Measurements from ENCODE around the gene CLDN6.

Gene CLDN6

GRCh38 chr16:3029491-3030221 is 11.7 kb upstream of the CLDN6 start:
- no peak for DNase-seq (ENCODE audit: extremely low read depth in 1 of 2, low read depth in 1 of 2)

GRCh38 chr16:3028716-3029319 is 10.8 kb upstream of the CLDN6 start:
- no peak for DNase-seq (ENCODE audit: extremely low read depth in 1 of 2, low read depth in 1 of 2)

GRCh38 chr16:3027983-3028715 is 10.2 kb upstream of the CLDN6 start:
- peak; percentile 75 to 80 for DNase-seq (ENCODE audit: extremely low read depth in 1 of 2, low read depth in 1 of 2)

GRCh38 chr16:3027489-3027795 is 9.5 kb upstream of the CLDN6 start:
- DNase-seq (ENCODE audit: extremely low read depth in 1 of 2, low read depth in 1 of 2): no peak

GRCh38 chr16:3026609-3027488 is 8.9 kb upstream of the CLDN6 start:
- DNase-seq (ENCODE audit: extremely low read depth in 1 of 2, low read depth in 1 of 2): no peak

- DNase-seq (ENCODE audit: extremely low read depth in 1 of 2, low read depth in 1 of 2): no peak
Observed at GRCh38 chr16:3026003-3026378, 8.0 kb upstream of the CLDN6 start.

GRCh38 chr16:3025032-3026002 is 7.3 kb upstream of the CLDN6 start:
- DNase-seq (ENCODE audit: extremely low read depth in 1 of 2, low read depth in 1 of 2): no peak

- DNase-seq (ENCODE audit: extremely low read depth in 1 of 2, low read depth in 1 of 2): peak; percentile 85 to 95
Observed at GRCh38 chr16:3023669-3024478, 5.9 kb upstream of the CLDN6 start, which contains the start of the genes HCFC1R1 and THOC6. Gene HCFC1R1 (minus strand): TSS chr16:3023942. CDS start chr16:3023941, 1 bp downstream. Gene THOC6 (plus strand): TSS chr16:3024035. CDS start chr16:3024327, 292 bp downstream.

GRCh38 chr16:3023415-3023668 is 5.4 kb upstream of the CLDN6 start:
- DNase-seq (ENCODE audit: extremely low read depth in 1 of 2, low read depth in 1 of 2): no peak

GRCh38 chr16:3022684-3023414 is 4.9 kb upstream of the CLDN6 start:
- DNase-seq (ENCODE audit: extremely low read depth in 1 of 2, low read depth in 1 of 2): no peak

- peak; percentile 71 to 83 for DNase-seq (ENCODE audit: extremely low read depth in 1 of 2, low read depth in 1 of 2)
Observed at GRCh38 chr16:3022208-3022683, 4.3 kb upstream of the CLDN6 start.

- DNase-seq (ENCODE audit: extremely low read depth in 1 of 2, low read depth in 1 of 2): peak; percentile 67 to 91
Observed at GRCh38 chr16:3021449-3022207, 3.6 kb upstream of the CLDN6 start.

GRCh38 chr16:3020604-3021448 is 2.8 kb upstream of the CLDN6 start:
- DNase-seq (ENCODE audit: extremely low read depth in 1 of 2, low read depth in 1 of 2): no peak

- no peak for DNase-seq (ENCODE audit: extremely low read depth in 1 of 2, low read depth in 1 of 2)
Observed at GRCh38 chr16:3020247-3020603, 2.2 kb upstream of the CLDN6 start, which contains the start of gene TNFRSF12A. Gene TNFRSF12A (plus strand): TSS chr16:3020368. CDS start chr16:3020398, 30 bp downstream.

- DNase-seq (ENCODE audit: extremely low read depth in 1 of 2, low read depth in 1 of 2): no peak
Observed at GRCh38 chr16:3019594-3020246, 1.7 kb upstream of the CLDN6 start.

- no peak for DNase-seq (ENCODE audit: extremely low read depth in 1 of 2, low read depth in 1 of 2)
Observed at GRCh38 chr16:3017344-3017743, 639 bp downstream of the CLDN6 start.

Data from stimulated activated CD8-positive, alpha-beta memory T cell treated with anti-CD3 and anti-CD28 coated beads, Interleukin-7, amount 100 ng/mL, for 48 hours (primary cell).